ENCODE data around the gene TRAPPC5.

The TRAPPC5 gene

GRCh38 chr19:7697721-7698287 lies 17.2 kb downstream of the TRAPPC5 start:
- no peak for DNase-seq
- Histone ChIP-seq H3K18ac (ENCODE audit: low read depth in 1 of 2, low read length in 2 of 2) (no peak overlapping the region), H3K9ac (ENCODE audit: low read length) (no peak overlapping the region), H3K27me3 (ENCODE audit: control insufficient read depth in 1 of 2, insufficient read depth in 1 of 2, low read length in 2 of 2) (peaks cover 18 to 64% of the 10 kb centered on the region in 2 experiments), H2BK5ac (ENCODE audit: low read depth, low read length, poor library complexity, severe bottlenecking) (no peak overlapping the region), H3K9me3 (ENCODE audit: control insufficient read depth, low read length) (no peaks in the 10 kb centered on the region), H2BK120ac (ENCODE audit: low read depth, low read length) (no peak overlapping the region), H3K14ac (ENCODE audit: low read length in 2 of 2) (no peak overlapping the region), H2AFZ (ENCODE audit: low read depth, low read length) (no peak overlapping the region), H3K27ac (ENCODE audit: low read length, poor library complexity, severe bottlenecking) (no peak overlapping the region), H3K4me2 (ENCODE audit: low read length, poor library complexity, severe bottlenecking) (no peak overlapping the region), H2AK5ac (ENCODE audit: low read length, severe bottlenecking) (no peak overlapping the region), H3K4me3 (ENCODE audit: insufficient read depth in 1 of 2, low read depth in 1 of 2, low read length in 2 of 2) (no peak overlapping the region), H2BK12ac (ENCODE audit: low read length in 2 of 2) (no peak overlapping the region), H3K23ac (ENCODE audit: low read length in 2 of 2) (no peak overlapping the region), H2BK15ac (ENCODE audit: low read depth, poor library complexity, severe bottlenecking) (no peak overlapping the region), H3K36me3 (ENCODE audit: control insufficient read depth in 1 of 2, insufficient read depth in 2 of 2, low read depth in 1 of 2, low read length in 2 of 2) (no peaks in the 10 kb centered on the region), H3K4ac (ENCODE audit: low read depth in 1 of 2, low read length in 2 of 2) (no peak overlapping the region), H3K79me1 (replicated peaks; ENCODE audit: low read length, poor library complexity, severe bottlenecking) (no peaks in the 10 kb centered on the region), H4K91ac (ENCODE audit: low read length) (no peak overlapping the region), H3K4me1 (ENCODE audit: control insufficient read depth, insufficient read depth, low read depth, low read length) (no peaks in the 10 kb centered on the region), H4K8ac (ENCODE audit: low read length) (no peak overlapping the region)
- WGBS, result 75% methylated on average over 10 of the region's 10 CpGs

GRCh38 chr19:7698583-7698982 lies 17.9 kb downstream of the TRAPPC5 start:
- no peaks in the 10 kb centered on the region for H3K36me3 ChIP-seq (ENCODE audit: control insufficient read depth in 1 of 2, insufficient read depth in 2 of 2, low read depth in 1 of 2, low read length in 2 of 2)
- H3K9ac ChIP-seq (ENCODE audit: low read length), result no peak overlapping the region
- H2BK120ac ChIP-seq (ENCODE audit: low read depth, low read length), result no peak overlapping the region
- no peaks in the 10 kb centered on the region for H3K9me3 ChIP-seq (ENCODE audit: control insufficient read depth, low read length)
- H3K27ac ChIP-seq (ENCODE audit: low read length, poor library complexity, severe bottlenecking), result no peak overlapping the region
- H3K4me3 ChIP-seq (ENCODE audit: insufficient read depth in 1 of 2, low read depth in 1 of 2, low read length in 2 of 2), result no peak overlapping the region
- no peak overlapping the region for H2BK15ac ChIP-seq (ENCODE audit: low read depth, poor library complexity, severe bottlenecking)
- no peak overlapping the region for H4K8ac ChIP-seq (ENCODE audit: low read length)
- no peak overlapping the region for H2BK5ac ChIP-seq (ENCODE audit: low read depth, low read length, poor library complexity, severe bottlenecking)
- no peak overlapping the region for H2AFZ ChIP-seq (ENCODE audit: low read depth, low read length)
- H3K4me1 ChIP-seq (ENCODE audit: control insufficient read depth, insufficient read depth, low read depth, low read length), result no peaks in the 10 kb centered on the region
- H3K27me3 ChIP-seq (ENCODE audit: control insufficient read depth in 1 of 2, insufficient read depth in 1 of 2, low read length in 2 of 2), result peaks cover 18 to 65% of the 10 kb centered on the region in 2 experiments
- DNase-seq, result no peak
- H3K23ac ChIP-seq (ENCODE audit: low read length in 2 of 2), result no peak overlapping the region
- H3K4ac ChIP-seq (ENCODE audit: low read depth in 1 of 2, low read length in 2 of 2), result no peak overlapping the region
- no peak overlapping the region for H2AK5ac ChIP-seq (ENCODE audit: low read length, severe bottlenecking)
- 49% methylated on average over 11 of the region's 11 CpGs for WGBS
- no peak overlapping the region for H3K14ac ChIP-seq (ENCODE audit: low read length in 2 of 2)
- no peak overlapping the region for H3K4me2 ChIP-seq (ENCODE audit: low read length, poor library complexity, severe bottlenecking)
- H3K18ac ChIP-seq (ENCODE audit: low read depth in 1 of 2, low read length in 2 of 2), result no peak overlapping the region
- no peak overlapping the region for H4K91ac ChIP-seq (ENCODE audit: low read length)
- H3K79me1 ChIP-seq (replicated peaks; ENCODE audit: low read length, poor library complexity, severe bottlenecking), result no peaks in the 10 kb centered on the region
- no peak overlapping the region for H2BK12ac ChIP-seq (ENCODE audit: low read length in 2 of 2)

GRCh38 chr19:7699003-7699402 lies 18.4 kb downstream of the TRAPPC5 start:
- no peak overlapping the region for H3K14ac ChIP-seq (ENCODE audit: low read length in 2 of 2)
- no peak overlapping the region for H3K23ac ChIP-seq (ENCODE audit: low read length in 2 of 2)
- H2BK5ac ChIP-seq (ENCODE audit: low read depth, low read length, poor library complexity, severe bottlenecking), result no peak overlapping the region
- no peak for DNase-seq
- H3K9me3 ChIP-seq (ENCODE audit: control insufficient read depth, low read length), result no peaks in the 10 kb centered on the region
- 38% methylated on average over 2 of the region's 2 CpGs for WGBS
- H2BK15ac ChIP-seq (ENCODE audit: low read depth, poor library complexity, severe bottlenecking), result no peak overlapping the region
- no peak overlapping the region for H3K9ac ChIP-seq (ENCODE audit: low read length)
- no peak overlapping the region for H3K18ac ChIP-seq (ENCODE audit: low read depth in 1 of 2, low read length in 2 of 2)
- no peak overlapping the region for H4K91ac ChIP-seq (ENCODE audit: low read length)
- H3K36me3 ChIP-seq (ENCODE audit: control insufficient read depth in 1 of 2, insufficient read depth in 2 of 2, low read depth in 1 of 2, low read length in 2 of 2), result no peaks in the 10 kb centered on the region
- H3K4ac ChIP-seq (ENCODE audit: low read depth in 1 of 2, low read length in 2 of 2), result no peak overlapping the region
- H3K27ac ChIP-seq (ENCODE audit: low read length, poor library complexity, severe bottlenecking), result no peak overlapping the region
- H2BK12ac ChIP-seq (ENCODE audit: low read length in 2 of 2), result no peak overlapping the region
- no peaks in the 10 kb centered on the region for H3K4me1 ChIP-seq (ENCODE audit: control insufficient read depth, insufficient read depth, low read depth, low read length)
- no peak overlapping the region for H2AK5ac ChIP-seq (ENCODE audit: low read length, severe bottlenecking)
- no peak overlapping the region for H4K8ac ChIP-seq (ENCODE audit: low read length)
- H3K79me1 ChIP-seq (replicated peaks; ENCODE audit: low read length, poor library complexity, severe bottlenecking), result no peaks in the 10 kb centered on the region
- H3K4me3 ChIP-seq (ENCODE audit: insufficient read depth in 1 of 2, low read depth in 1 of 2, low read length in 2 of 2), result no peak overlapping the region
- H3K4me2 ChIP-seq (ENCODE audit: low read length, poor library complexity, severe bottlenecking), result no peak overlapping the region
- H2BK120ac ChIP-seq (ENCODE audit: low read depth, low read length), result no peak overlapping the region
- peaks cover 18 to 67% of the 10 kb centered on the region in 2 experiments for H3K27me3 ChIP-seq (ENCODE audit: control insufficient read depth in 1 of 2, insufficient read depth in 1 of 2, low read length in 2 of 2)
- no peak overlapping the region for H2AFZ ChIP-seq (ENCODE audit: low read depth, low read length)

GRCh38 chr19:7699417-7700401 lies 19.1 kb downstream of the TRAPPC5 start:
- Histone ChIP-seq H3K4me3 (ENCODE audit: insufficient read depth in 1 of 2, low read depth in 1 of 2, low read length in 2 of 2) (no peak overlapping the region), H3K36me3 (ENCODE audit: control insufficient read depth in 1 of 2, insufficient read depth in 2 of 2, low read depth in 1 of 2, low read length in 2 of 2) (no peaks in the 10 kb centered on the region), H3K27me3 (ENCODE audit: control insufficient read depth in 1 of 2, insufficient read depth in 1 of 2, low read length in 2 of 2) (peaks cover 18 to 69% of the 10 kb centered on the region in 2 experiments), H3K27ac (ENCODE audit: low read length, poor library complexity, severe bottlenecking) (no peak overlapping the region), H2BK120ac (ENCODE audit: low read depth, low read length) (no peak overlapping the region), H4K8ac (ENCODE audit: low read length) (no peak overlapping the region), H3K14ac (ENCODE audit: low read length in 2 of 2) (no peak overlapping the region), H3K4ac (ENCODE audit: low read depth in 1 of 2, low read length in 2 of 2) (no peak overlapping the region), H2BK5ac (ENCODE audit: low read depth, low read length, poor library complexity, severe bottlenecking) (no peak overlapping the region), H2BK15ac (ENCODE audit: low read depth, poor library complexity, severe bottlenecking) (no peak overlapping the region), H3K23ac (ENCODE audit: low read length in 2 of 2) (no peak overlapping the region), H3K9me3 (ENCODE audit: control insufficient read depth, low read length) (no peaks in the 10 kb centered on the region), H2AK5ac (ENCODE audit: low read length, severe bottlenecking) (no peak overlapping the region), H3K9ac (ENCODE audit: low read length) (no peak overlapping the region), H4K91ac (ENCODE audit: low read length) (no peak overlapping the region), H2BK12ac (ENCODE audit: low read length in 2 of 2) (no peak overlapping the region), H3K79me1 (replicated peaks; ENCODE audit: low read length, poor library complexity, severe bottlenecking) (no peaks in the 10 kb centered on the region), H3K4me2 (ENCODE audit: low read length, poor library complexity, severe bottlenecking) (no peak overlapping the region), H3K18ac (ENCODE audit: low read depth in 1 of 2, low read length in 2 of 2) (no peak overlapping the region), H3K4me1 (ENCODE audit: control insufficient read depth, insufficient read depth, low read depth, low read length) (no peaks in the 10 kb centered on the region), H2AFZ (ENCODE audit: low read depth, low read length) (no peak overlapping the region)
- no peak for DNase-seq
- 77% methylated on average over 14 of the region's 15 CpGs for WGBS

All from mesenchymal stem cell (in vitro differentiated cells and primary cell).